Measurements from ENCODE around the gene GLB1L3.

- no peak for TF ChIP-seq USF2 (IDR thresholded peaks at IDR 0.05; ENCODE audit: low read depth, low read length)
- no peak for TF ChIP-seq CEBPB (IDR thresholded peaks at IDR 0.05; ENCODE audit: low read depth, low read length)
- no peak for TF ChIP-seq CTCF (conservative IDR thresholded peaks at IDR 0.05; ENCODE audit: low read depth, low read length)
- TF ChIP-seq POLR2A (IDR thresholded peaks at IDR 0.05; ENCODE audit: low read depth, low read length) = no peak
- no peak for TF ChIP-seq CHD1 (IDR thresholded peaks at IDR 0.05; ENCODE audit: low read depth, low read length)
- no peak for TF ChIP-seq BHLHE40 (IDR thresholded peaks at IDR 0.05; ENCODE audit: low read depth, low read length)
- TF ChIP-seq MAZ (IDR thresholded peaks at IDR 0.05; ENCODE audit: borderline replicate concordance, low read depth, low read length) = no peak
- TF ChIP-seq FOS (IDR thresholded peaks at IDR 0.05; ENCODE audit: low read depth, low read length) = no peak
- no peak for TF ChIP-seq NFE2L2 (IDR thresholded peaks at IDR 0.05; ENCODE audit: low read depth, low read length)
- no peak for TF ChIP-seq RFX5 (IDR thresholded peaks at IDR 0.05; ENCODE audit: low read depth, low read length)
These were observed 63.6 kb downstream of the GLB1L3 start for GRCh38 chr11:134339756-134340155.

All from IMR-90 (cell line).